A673 (cell line): Measurements from ENCODE around the gene ATG9B.

Source experiments
- EZH2 ChIP-seq: fragments of 200-600 bp; sonication (generic); IDR thresholded peaks from 2 replicates; pipeline ENCODE4 v1.6.1; 2017; ENCODE audit warnings: borderline replicate concordance, low read depth, mild to moderate bottlenecking, mixed read lengths, antibody characterized with exemption, low read length; ENCODE audit not compliant: poor library complexity, severe bottlenecking
- TF ChIP-seq, protein P1 (sequence below): fragments of 300-800, 200-600 bp; sonication (generic); conservative IDR thresholded peaks from 2 replicates; pipeline ENCODE4 v1.5.1; 2017; ENCODE audit warnings: low read depth, mild to moderate bottlenecking, antibody characterized with exemption, low read length, moderate library complexity, mixed read lengths

GRCh38 chr7:150982351-150982750, 41.9 kb downstream of the ATG9B start:
- TF ChIP-seq EZH2 = no peak
- TF ChIP-seq, protein P1, sequence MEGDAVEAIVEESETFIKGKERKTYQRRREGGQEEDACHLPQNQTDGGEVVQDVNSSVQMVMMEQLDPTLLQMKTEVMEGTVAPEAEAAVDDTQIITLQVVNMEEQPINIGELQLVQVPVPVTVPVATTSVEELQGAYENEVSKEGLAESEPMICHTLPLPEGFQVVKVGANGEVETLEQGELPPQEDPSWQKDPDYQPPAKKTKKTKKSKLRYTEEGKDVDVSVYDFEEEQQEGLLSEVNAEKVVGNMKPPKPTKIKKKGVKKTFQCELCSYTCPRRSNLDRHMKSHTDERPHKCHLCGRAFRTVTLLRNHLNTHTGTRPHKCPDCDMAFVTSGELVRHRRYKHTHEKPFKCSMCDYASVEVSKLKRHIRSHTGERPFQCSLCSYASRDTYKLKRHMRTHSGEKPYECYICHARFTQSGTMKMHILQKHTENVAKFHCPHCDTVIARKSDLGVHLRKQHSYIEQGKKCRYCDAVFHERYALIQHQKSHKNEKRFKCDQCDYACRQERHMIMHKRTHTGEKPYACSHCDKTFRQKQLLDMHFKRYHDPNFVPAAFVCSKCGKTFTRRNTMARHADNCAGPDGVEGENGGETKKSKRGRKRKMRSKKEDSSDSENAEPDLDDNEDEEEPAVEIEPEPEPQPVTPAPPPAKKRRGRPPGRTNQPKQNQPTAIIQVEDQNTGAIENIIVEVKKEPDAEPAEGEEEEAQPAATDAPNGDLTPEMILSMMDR = no peak
